Upper lobe of left lung (tissue), 6 donors: ENCODE measurements around the gene ATP7A. TPM values are rescaled to one million over a fixed set of nuclear protein-coding genes. Genes with fewer than 3 reads are reported as not detected.

Experiments used
- ATAC-seq, 2 donors: fragments of 200-7000 bp; cut with Tn5 transposase; one replicate each; pipeline ENCODE4 v1.9.1; 2022; ENCODE audit warnings: mild to moderate bottlenecking in 2 of 2, moderate library complexity in 2 of 2; ENCODE audit not compliant: low FRiP score in 2 of 2
- DNase-seq, 2 donors: peaks; one replicate each; pipeline ENCODE4 v3.0.0-alpha.2; 2019 to 2020
- H3K27ac ChIP-seq, 4 donors: fragments of 200-600 bp; sonication (generic); one replicate each; pipeline ENCODE4 v1.5.1; 2016 to 2019
- H3K27me3 ChIP-seq, 4 donors: fragments of 200-600 bp; sonication (generic); one replicate each; pipeline ENCODE4 v1.5.1; 2017 to 2019
- H3K36me3 ChIP-seq, 4 donors: fragments of 200-600 bp; sonication (generic); one replicate each; pipeline ENCODE4 v1.5.1; 2016 to 2019
- H3K4me1 ChIP-seq, 4 donors: fragments of 200-600 bp; sonication (generic); one replicate each; pipeline ENCODE4 v1.5.1; 2018 to 2019
- H3K4me3 ChIP-seq, 4 donors: fragments of 200-600 bp; sonication (generic); one replicate each; pipeline ENCODE4 v1.5.1; 2017 to 2019; ENCODE audit warnings: mild to moderate bottlenecking in 2 of 4, moderate library complexity in 1 of 4
- H3K9me3 ChIP-seq, 4 donors: fragments of 200-600 bp; sonication (generic); one replicate each; pipeline ENCODE4 v1.5.1; 2018 to 2019
- CTCF ChIP-seq, 6 experiments: fragments of 450-650 bp in 4 of 6; fragments of 200-600 bp in 2 of 6; sonication (generic) in 2 of 6; IDR thresholded peaks; one replicate each; pipeline ENCODE4 v1.5.1; 2016 to 2019; ENCODE audit warnings: antibody characterized with exemption in 6 of 6
- EP300 ChIP-seq, 4 donors: sonication (generic); formaldehyde crosslinking; IDR thresholded peaks; one replicate each; pipeline ENCODE4 v1.5.1; 2017; ENCODE audit warnings: antibody characterized with exemption in 4 of 4, control low read depth in 2 of 4
- POLR2A ChIP-seq, 4 donors: fragments of 450-650 bp; IDR thresholded peaks; one replicate each; pipeline ENCODE4 v1.5.1; 2016 to 2017; ENCODE audit warnings: antibody characterized with exemption in 4 of 4, mild to moderate bottlenecking in 2 of 4
- POLR2AphosphoS5 ChIP-seq, 2 donors: sonication (generic); formaldehyde crosslinking; IDR thresholded peaks; one replicate each; pipeline ENCODE4 v1.5.1; 2017; ENCODE audit warnings: antibody characterized with exemption in 2 of 2
- WGBS, 2 donors: methylation state at CpG; one replicate each; pipeline ENCODE4 v1.1.5; 2017 to 2018; 5-methylcytosine and 5-hydroxymethylcytosine counted together
- total RNA-seq, 6 donors: library from RNA; depleted of rRNA in 4 of 6; stranded (reverse); fragments of >200 nt in 4 of 6; gene quantifications; one replicate each; pipeline versions ENCODE4 v1.1.0 to v1.2.1, GENCODE V29; 2016 to 2021
- donor health status: DM: no; HTN: no; CAD: no; lungs with moderate emphysema.
- donor health status: DM: no; HTN: yes; CAD: no; lungs with severe emphysema.

Gene ATP7A
- total RNA-seq, 6 donors from 2014 or later, result 6.9 to 23.1 (median 11.7) TPM

GRCh38 chrX:77925764-77926163, 15.3 kb downstream of the ATP7A start:
- 20 to 21% methylated on average over 3 of the region's 3 CpGs for WGBS, 2 donors
- no peak for ATAC-seq
- no peaks in the 10 kb centered on the region for H3K36me3 ChIP-seq
- no peaks in the 10 kb centered on the region for H3K9me3 ChIP-seq
- H3K4me1 ChIP-seq, result no peaks in the 10 kb centered on the region
- H3K27ac ChIP-seq, result no peak overlapping the region
- DNase-seq, result no peak
- H3K27me3 ChIP-seq, result no peaks in the 10 kb centered on the region
- TF ChIP-seq POLR2AphosphoS5 (IDR thresholded peaks at IDR 0.05), result no peak
- TF ChIP-seq CTCF (IDR thresholded peaks at IDR 0.05), result no peak
- TF ChIP-seq POLR2A (IDR thresholded peaks at IDR 0.05), result no peak
- no peak for TF ChIP-seq EP300 (IDR thresholded peaks at IDR 0.05)
- H3K4me3 ChIP-seq, result no peak overlapping the region

- no peak overlapping the region for H3K27ac ChIP-seq
- no peaks in the 10 kb centered on the region for H3K4me1 ChIP-seq
- DNase-seq, result no peak
- TF ChIP-seq EP300 (IDR thresholded peaks at IDR 0.05) (no peak), CTCF (IDR thresholded peaks at IDR 0.05) (no peak), POLR2AphosphoS5 (IDR thresholded peaks at IDR 0.05) (no peak), POLR2A (IDR thresholded peaks at IDR 0.05) (no peak)
- H3K36me3 ChIP-seq, result no peaks in the 10 kb centered on the region
- 32 to 57% methylated on average over 1 of the region's 1 CpG for WGBS, 2 donors
- H3K4me3 ChIP-seq, result no peak overlapping the region
- no peaks in the 10 kb centered on the region for H3K9me3 ChIP-seq
- H3K27me3 ChIP-seq, result no peaks in the 10 kb centered on the region
- ATAC-seq, result no peak
These were observed 20.1 kb downstream of the ATP7A start for GRCh38 chrX:77930581-77930980.

- no peak for TF ChIP-seq EP300 (IDR thresholded peaks at IDR 0.05)
- no peak for TF ChIP-seq CTCF (IDR thresholded peaks at IDR 0.05)
- TF ChIP-seq POLR2A (IDR thresholded peaks at IDR 0.05), result no peak
- TF ChIP-seq POLR2AphosphoS5 (IDR thresholded peaks at IDR 0.05), result no peak
- Histone ChIP-seq H3K36me3 (no peaks in the 10 kb centered on the region), H3K27ac (no peak overlapping the region), H3K4me3 (no peak overlapping the region), H3K27me3 (no peaks in the 10 kb centered on the region), H3K9me3 (no peaks in the 10 kb centered on the region), H3K4me1 (peaks cover 0 to 4% (median 0%) of the 10 kb centered on the region in 4 donors)
- ATAC-seq, result no peak
- 85 to 90% methylated on average over 1 of the region's 1 CpG for WGBS, 2 donors
- no peak for DNase-seq
These were observed 25.4 kb downstream of the ATP7A start for GRCh38 chrX:77935886-77936285.

- ATAC-seq (no peak), DNase-seq (no peak)
- TF ChIP-seq EP300 (IDR thresholded peaks at IDR 0.05), result no peak
- no peak for TF ChIP-seq POLR2AphosphoS5 (IDR thresholded peaks at IDR 0.05)
- TF ChIP-seq CTCF (IDR thresholded peaks at IDR 0.05), result no peak
- TF ChIP-seq POLR2A (IDR thresholded peaks at IDR 0.05), result no peak
- Histone ChIP-seq H3K27ac (no peak overlapping the region), H3K9me3 (no peaks in the 10 kb centered on the region), H3K27me3 (no peaks in the 10 kb centered on the region), H3K4me3 (no peak overlapping the region), H3K36me3 (no peaks in the 10 kb centered on the region), H3K4me1 (peaks cover 0 to 4% (median 0%) of the 10 kb centered on the region in 4 donors)
These were observed 25.8 kb downstream of the ATP7A start for GRCh38 chrX:77936299-77936698.

- Histone ChIP-seq H3K4me1 (peaks cover 0 to 4% (median 0%) of the 10 kb centered on the region in 4 donors), H3K9me3 (no peaks in the 10 kb centered on the region), H3K4me3 (no peak overlapping the region), H3K36me3 (no peaks in the 10 kb centered on the region), H3K27ac (no peak overlapping the region), H3K27me3 (no peaks in the 10 kb centered on the region)
- 34 to 57% methylated on average over 3 of the region's 3 CpGs for WGBS, 2 donors
- ATAC-seq (no peak), DNase-seq (no peak)
- TF ChIP-seq POLR2AphosphoS5 (IDR thresholded peaks at IDR 0.05) (no peak), POLR2A (IDR thresholded peaks at IDR 0.05) (no peak), EP300 (IDR thresholded peaks at IDR 0.05) (no peak), CTCF (IDR thresholded peaks at IDR 0.05) (no peak)
These were observed 26.8 kb downstream of the ATP7A start for GRCh38 chrX:77937291-77937690.
